ENCODE data around the gene LANCL1. TPM values are rescaled to one million over a fixed set of nuclear protein-coding genes. Genes with fewer than 3 reads are reported as not detected.

LANCL1 gene
- total RNA-seq, 2 donors from 2014 or later, result 19.7 to 48.8 TPM

- no peaks in the 10 kb centered on the region for H3K9me3 ChIP-seq
- no peak overlapping the region for H3K4me3 ChIP-seq
- H3K4me1 ChIP-seq, result no peaks in the 10 kb centered on the region
- DNase-seq (no peak), ATAC-seq (no peak)
- H3K36me3 ChIP-seq (replicated peaks in 1 of 2; ENCODE audit: insufficient read depth in 1 of 2, low read depth in 2 of 2), result no peaks in the 10 kb centered on the region
- H3K27me3 ChIP-seq, result no peaks in the 10 kb centered on the region
- 66 to 69% methylated on average over 3 of the region's 3 CpGs for WGBS, 2 donors
- no peak overlapping the region for H3K27ac ChIP-seq
- TF ChIP-seq, protein P1, sequence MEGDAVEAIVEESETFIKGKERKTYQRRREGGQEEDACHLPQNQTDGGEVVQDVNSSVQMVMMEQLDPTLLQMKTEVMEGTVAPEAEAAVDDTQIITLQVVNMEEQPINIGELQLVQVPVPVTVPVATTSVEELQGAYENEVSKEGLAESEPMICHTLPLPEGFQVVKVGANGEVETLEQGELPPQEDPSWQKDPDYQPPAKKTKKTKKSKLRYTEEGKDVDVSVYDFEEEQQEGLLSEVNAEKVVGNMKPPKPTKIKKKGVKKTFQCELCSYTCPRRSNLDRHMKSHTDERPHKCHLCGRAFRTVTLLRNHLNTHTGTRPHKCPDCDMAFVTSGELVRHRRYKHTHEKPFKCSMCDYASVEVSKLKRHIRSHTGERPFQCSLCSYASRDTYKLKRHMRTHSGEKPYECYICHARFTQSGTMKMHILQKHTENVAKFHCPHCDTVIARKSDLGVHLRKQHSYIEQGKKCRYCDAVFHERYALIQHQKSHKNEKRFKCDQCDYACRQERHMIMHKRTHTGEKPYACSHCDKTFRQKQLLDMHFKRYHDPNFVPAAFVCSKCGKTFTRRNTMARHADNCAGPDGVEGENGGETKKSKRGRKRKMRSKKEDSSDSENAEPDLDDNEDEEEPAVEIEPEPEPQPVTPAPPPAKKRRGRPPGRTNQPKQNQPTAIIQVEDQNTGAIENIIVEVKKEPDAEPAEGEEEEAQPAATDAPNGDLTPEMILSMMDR (IDR thresholded peaks at IDR 0.05), result no peak
- TF ChIP-seq POLR2A (IDR thresholded peaks at IDR 0.05), result no peak
- intact Hi-C loops (cut with DNase I), result loop anchor here (5.0 to 10.0 kb wide), 2 partner anchors 135 to 413 kb away; no protein-coding TSS in a partner anchor
Observed at GRCh38 chr2:210389856-210390255, 86.7 kb downstream of the LANCL1 start.

- H3K36me3 ChIP-seq (replicated peaks in 1 of 2; ENCODE audit: insufficient read depth in 1 of 2, low read depth in 2 of 2), result no peaks in the 10 kb centered on the region
- TF ChIP-seq, protein P1 (IDR thresholded peaks at IDR 0.05), result no peak
- no peak for TF ChIP-seq POLR2A (IDR thresholded peaks at IDR 0.05)
- intact Hi-C loops (cut with DNase I), result no loop called here
- no peak for ATAC-seq
- DNase-seq, result no peak
- no peaks in the 10 kb centered on the region for H3K9me3 ChIP-seq
- no peak overlapping the region for H3K27ac ChIP-seq
- H3K4me3 ChIP-seq, result no peak overlapping the region
- H3K4me1 ChIP-seq, result no peaks in the 10 kb centered on the region
- no peaks in the 10 kb centered on the region for H3K27me3 ChIP-seq
Observed at GRCh38 chr2:210388148-210388547, 88.4 kb downstream of the LANCL1 start.

GRCh38 chr2:210387074-210387473, 89.5 kb downstream of the LANCL1 start:
- no peak overlapping the region for H3K27ac ChIP-seq
- no peak for ATAC-seq
- no peaks in the 10 kb centered on the region for H3K4me1 ChIP-seq
- H3K36me3 ChIP-seq (replicated peaks in 1 of 2; ENCODE audit: insufficient read depth in 1 of 2, low read depth in 2 of 2), result no peaks in the 10 kb centered on the region
- H3K9me3 ChIP-seq, result no peaks in the 10 kb centered on the region
- TF ChIP-seq, protein P1 (IDR thresholded peaks at IDR 0.05), result no peak
- WGBS, 2 donors, result 36 to 40% methylated on average over 1 of the region's 1 CpG
- no peak overlapping the region for H3K4me3 ChIP-seq
- no peak for DNase-seq
- intact Hi-C loops (cut with DNase I), result no loop called here
- no peaks in the 10 kb centered on the region for H3K27me3 ChIP-seq

Other genes starting within 250 kb of the LANCL1 start
- gene MYL1, start 161.6 kb downstream of the LANCL1 start, total RNA-seq, result not detected
- 1 to 10 TPM; 2.9 to 4.9 TPM for gene CPS1, start 79.8 kb upstream of the LANCL1 start, total RNA-seq